A673 (cell line): ENCODE results near the gene COLQ. TPM values are rescaled to one million over a fixed set of nuclear protein-coding genes. Genes with fewer than 3 reads are reported as not detected.
"Not testable (repeated sequence)": the region's sequence is repeated elsewhere in the genome, so short reads cannot be mapped to it uniquely, and the experiment has no call there.

Experiments
- BruUV-seq: library from RNA; stranded (reverse); fragments of 400-500 nt; replicated peaks from 2 replicates; lab custom pipeline; 2021; lab: Mats Ljungman, UMichigan
- CTCF ChIA-PET: fragments of 300-600 bp; sonication (Branson Sonifier 250); formaldehyde crosslinking; loops from one replicate; lab custom pipeline; 2022; ENCODE audit warnings: antibody characterized with exemption; lab: Charles Lee
- POLR2A ChIA-PET: fragments of 300-600 bp; sonication (Branson Sonifier 250); formaldehyde crosslinking; loops from one replicate; lab custom pipeline; 2022; ENCODE audit warnings: antibody characterized with exemption; ENCODE audit not compliant: low non-redundant PET; lab: Charles Lee
- DNase-seq: peaks from one replicate; pipeline ENCODE4 v3.0.0-alpha.2; 2015; ENCODE audit warnings: low spot score
- H3K27ac ChIP-seq: fragments of 200-600 bp; sonication (generic); 2 replicates; pipeline ENCODE4 v1.5.1; 2016; ENCODE audit warnings: mixed run types, low read depth, mild to moderate bottlenecking, mixed read lengths, antibody characterized with exemption, low read length; ENCODE audit not compliant: poor library complexity, severe bottlenecking
- H3K27me3 ChIP-seq: fragments of 200-600 bp; sonication (generic); replicated peaks from 2 replicates; pipeline ENCODE4 v1.6.1; 2017; ENCODE audit warnings: mixed run types, low read depth, mild to moderate bottlenecking, mixed read lengths, antibody characterized with exemption, low read length; ENCODE audit not compliant: insufficient read depth, poor library complexity
- H3K36me3 ChIP-seq: fragments of 200-600 bp; sonication (generic); 2 replicates; pipeline ENCODE4 v1.6.1; 2016; ENCODE audit warnings: mixed run types, mild to moderate bottlenecking, mixed read lengths, antibody characterized with exemption, low read length; ENCODE audit not compliant: insufficient read depth, poor library complexity, severe bottlenecking
- H3K4me1 ChIP-seq: fragments of 200-600 bp; sonication (generic); 2 replicates; pipeline ENCODE4 v1.6.1; 2017; ENCODE audit warnings: mixed run types, mild to moderate bottlenecking, mixed read lengths, antibody characterized with exemption, low read length; ENCODE audit not compliant: insufficient read depth, poor library complexity, severe bottlenecking
- H3K4me3 ChIP-seq: fragments of 200-600 bp; sonication (generic); 2 replicates; pipeline ENCODE4 v1.5.1; 2016; ENCODE audit warnings: low read depth, mixed run types, mild to moderate bottlenecking, mixed read lengths, low read length; ENCODE audit not compliant: poor library complexity, severe bottlenecking
- H3K9me3 ChIP-seq: fragments of 200-600 bp; sonication (generic); 2 replicates; pipeline ENCODE4 v1.6.1; 2016; ENCODE audit warnings: mixed run types, low read depth, mild to moderate bottlenecking, mixed read lengths, antibody characterized with exemption, low read length; ENCODE audit not compliant: poor library complexity, severe bottlenecking
- EZH2 ChIP-seq: fragments of 200-600 bp; sonication (generic); IDR thresholded peaks from 2 replicates; pipeline ENCODE4 v1.6.1; 2017; ENCODE audit warnings: borderline replicate concordance, low read depth, mild to moderate bottlenecking, mixed read lengths, antibody characterized with exemption, low read length; ENCODE audit not compliant: poor library complexity, severe bottlenecking
- intact Hi-C: fragments of 100-400 bp; cut with micrococcal nuclease; formaldehyde crosslinking; loops from one replicate; pipeline ENCODE4 v1.10.0; 2022; ENCODE audit not compliant: unreplicated experiment
- total RNA-seq: library from RNA; stranded (reverse); gene quantifications from 2 replicates; pipeline ENCODE4 v1.2.3, GENCODE V29; 2021
- TF ChIP-seq, protein P1 (sequence below): fragments of 300-800, 200-600 bp; sonication (generic); conservative IDR thresholded peaks from 2 replicates; pipeline ENCODE4 v1.5.1; 2017; ENCODE audit warnings: low read depth, mild to moderate bottlenecking, antibody characterized with exemption, low read length, moderate library complexity, mixed read lengths

The COLQ gene
- total RNA-seq, 1 experiment from 2014 or later, result 0.21 TPM

DNA sequence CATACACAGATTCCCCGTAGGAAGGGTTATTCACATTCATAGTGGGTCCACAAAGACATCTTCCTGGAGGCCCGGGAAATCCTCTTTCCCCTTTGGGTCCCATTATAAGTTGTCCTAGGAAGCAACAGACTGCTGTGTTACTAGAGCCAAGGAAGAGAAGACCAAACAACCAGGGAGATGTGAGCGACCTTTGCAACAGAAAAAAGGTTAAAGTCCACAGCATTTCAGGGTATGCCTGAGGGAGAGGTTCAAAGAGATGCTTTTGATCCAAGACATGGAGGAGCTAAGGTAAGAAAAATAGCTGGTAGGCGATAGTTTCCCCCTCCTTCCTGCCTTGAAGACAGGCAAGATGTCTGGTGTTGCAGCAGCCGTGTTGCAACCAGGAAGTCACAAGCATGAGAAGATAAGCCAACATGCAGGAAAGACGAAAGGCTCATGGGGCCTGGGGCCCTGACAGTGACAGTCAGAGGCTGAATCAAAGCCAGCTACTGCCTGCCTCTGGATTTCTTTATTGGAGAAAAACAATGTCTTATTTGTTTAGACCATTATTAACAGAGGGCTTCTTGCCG, 63.2 kb downstream of the COLQ start:
- POLR2A ChIA-PET, result no interaction called here

DNA sequence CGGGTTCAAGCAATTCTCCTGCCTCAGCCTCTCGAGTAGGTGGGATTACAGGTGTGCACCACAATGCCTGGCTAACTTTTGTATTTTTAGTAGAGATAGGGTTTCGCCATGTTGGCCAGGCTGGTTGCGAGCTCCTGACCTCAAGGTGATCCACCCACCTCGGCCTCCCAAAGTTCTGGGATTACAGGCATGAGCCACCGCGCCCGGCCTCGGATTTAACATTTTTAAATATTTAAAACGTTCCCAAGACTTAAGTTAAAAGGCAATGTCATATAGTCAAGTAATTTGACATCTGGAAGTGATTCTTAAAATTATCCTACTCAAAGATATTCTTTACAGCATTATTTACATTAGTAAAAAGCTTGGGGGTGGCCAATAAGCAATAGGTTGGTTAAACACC, 64.6 kb downstream of the COLQ start:
- H3K36me3 ChIP-seq, POLR2A ChIA-PET, H3K4me1 ChIP-seq, H3K4me3 ChIP-seq, DNase-seq, H3K9me3 ChIP-seq, BruUV-seq, H3K27ac ChIP-seq, H3K27me3 ChIP-seq, intact Hi-C loops, CTCF ChIA-PET: not testable (repeated sequence)

More for the DNA sequence above, 63.2 kb downstream of the COLQ start:
- H3K27ac ChIP-seq, result no peak overlapping the region
- TF ChIP-seq, protein P1, sequence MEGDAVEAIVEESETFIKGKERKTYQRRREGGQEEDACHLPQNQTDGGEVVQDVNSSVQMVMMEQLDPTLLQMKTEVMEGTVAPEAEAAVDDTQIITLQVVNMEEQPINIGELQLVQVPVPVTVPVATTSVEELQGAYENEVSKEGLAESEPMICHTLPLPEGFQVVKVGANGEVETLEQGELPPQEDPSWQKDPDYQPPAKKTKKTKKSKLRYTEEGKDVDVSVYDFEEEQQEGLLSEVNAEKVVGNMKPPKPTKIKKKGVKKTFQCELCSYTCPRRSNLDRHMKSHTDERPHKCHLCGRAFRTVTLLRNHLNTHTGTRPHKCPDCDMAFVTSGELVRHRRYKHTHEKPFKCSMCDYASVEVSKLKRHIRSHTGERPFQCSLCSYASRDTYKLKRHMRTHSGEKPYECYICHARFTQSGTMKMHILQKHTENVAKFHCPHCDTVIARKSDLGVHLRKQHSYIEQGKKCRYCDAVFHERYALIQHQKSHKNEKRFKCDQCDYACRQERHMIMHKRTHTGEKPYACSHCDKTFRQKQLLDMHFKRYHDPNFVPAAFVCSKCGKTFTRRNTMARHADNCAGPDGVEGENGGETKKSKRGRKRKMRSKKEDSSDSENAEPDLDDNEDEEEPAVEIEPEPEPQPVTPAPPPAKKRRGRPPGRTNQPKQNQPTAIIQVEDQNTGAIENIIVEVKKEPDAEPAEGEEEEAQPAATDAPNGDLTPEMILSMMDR, result no peak
- no peak for TF ChIP-seq EZH2
- no peaks in the 10 kb centered on the region for H3K9me3 ChIP-seq
- no peaks in the 10 kb centered on the region for H3K27me3 ChIP-seq
- H3K36me3 ChIP-seq, result no peaks in the 10 kb centered on the region
- intact Hi-C loops, result no loop called here
- CTCF ChIA-PET, result no interaction called here
- no peaks in the 10 kb centered on the region for H3K4me1 ChIP-seq
- no peak for DNase-seq
- BruUV-seq, result no TSS peak
- no peak overlapping the region for H3K4me3 ChIP-seq

DNA sequence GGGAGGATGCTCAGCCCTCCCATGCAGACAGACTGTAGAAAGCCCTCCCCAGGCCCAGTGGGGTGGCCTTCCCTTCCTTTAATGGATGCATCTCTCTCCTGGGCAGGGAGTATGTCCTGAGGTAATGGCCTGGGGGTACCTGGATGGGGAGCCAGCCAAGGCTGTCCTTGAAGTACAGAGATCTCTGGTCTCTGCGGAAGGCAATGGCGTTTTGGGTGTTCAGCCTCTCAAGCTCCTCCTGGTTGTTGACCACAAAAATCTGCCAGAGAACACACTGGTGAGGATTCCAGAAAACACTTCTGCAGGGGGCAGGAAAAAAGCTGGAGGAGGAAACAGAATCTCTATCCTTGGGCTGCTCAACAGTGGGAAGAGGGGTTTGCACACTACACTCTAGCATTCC, 65.2 kb downstream of the COLQ start:
- Histone ChIP-seq H3K9me3 (no peaks in the 10 kb centered on the region), H3K27ac (no peak overlapping the region), H3K36me3 (no peaks in the 10 kb centered on the region), H3K4me1 (no peaks in the 10 kb centered on the region), H3K27me3 (no peaks in the 10 kb centered on the region), H3K4me3 (no peak overlapping the region)
- intact Hi-C loops, result no loop called here
- POLR2A ChIA-PET, result no interaction called here
- TF ChIP-seq EZH2, result no peak
- TF ChIP-seq, protein P1, result no peak
- DNase-seq, result no peak
- CTCF ChIA-PET, result no interaction called here
- BruUV-seq, result no TSS peak

DNA sequence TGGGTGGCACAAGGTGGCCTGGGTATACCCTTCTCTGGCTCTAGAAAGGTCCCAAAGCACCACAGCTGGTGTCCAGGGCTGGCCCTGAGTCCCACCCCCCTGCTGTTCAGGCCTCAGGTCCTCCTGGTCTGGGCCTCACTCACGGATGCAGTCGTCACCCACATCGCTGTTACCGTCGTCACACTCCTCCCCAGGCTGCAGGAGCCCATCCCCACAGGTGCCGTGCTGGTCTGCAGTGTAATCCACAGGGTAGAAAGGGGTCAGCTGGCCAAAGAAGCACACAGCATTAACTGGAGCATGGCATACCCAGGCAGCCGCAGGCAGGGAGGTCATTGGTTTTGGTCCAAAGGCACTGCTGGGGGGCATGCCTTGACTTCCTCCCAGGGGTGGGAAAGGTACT, 65.8 kb downstream of the COLQ start:
- ChIA-PET CTCF (no interaction called here), POLR2A (no interaction called here)
- Histone ChIP-seq H3K4me3 (no peak overlapping the region), H3K9me3 (no peaks in the 10 kb centered on the region), H3K27me3 (no peaks in the 10 kb centered on the region), H3K4me1 (no peaks in the 10 kb centered on the region), H3K27ac (no peak overlapping the region), H3K36me3 (no peaks in the 10 kb centered on the region)
- DNase-seq, result no peak
- BruUV-seq, result no TSS peak
- intact Hi-C loops, result no loop called here
- TF ChIP-seq, protein P1, result no peak
- no peak for TF ChIP-seq EZH2
